ACC112 (cell line): ENCODE results near the gene DNAJC2.
"Not testable (repeated sequence)": the region's sequence is repeated elsewhere in the genome, so short reads cannot be mapped to it uniquely, and the experiment has no call there.

ENCODE experiments used
- H2AFZ ChIP-seq: fragments of 200-600 bp; sonication (generic); one replicate; pipeline ENCODE4 v1.6.0; 2017; ENCODE audit warnings: antibody characterized with exemption, low read length; ENCODE audit not compliant: unreplicated experiment
- H3K27ac ChIP-seq: fragments of 200-600 bp; sonication (generic); 2 replicates; pipeline ENCODE4 v1.5.1; 2014; ENCODE audit warnings: low read depth, mild to moderate bottlenecking, antibody characterized with exemption, low read length, moderate library complexity
- H3K27me3 ChIP-seq: fragments of 200-600 bp; sonication (generic); 2 replicates; pipeline ENCODE4 v1.6.1; 2014; ENCODE audit warnings: mild to moderate bottlenecking, antibody characterized with exemption, low read length, moderate library complexity, mixed read lengths; ENCODE audit not compliant: insufficient read depth
- H3K36me3 ChIP-seq: fragments of 200-600 bp; sonication (generic); 2 replicates; pipeline ENCODE4 v1.6.1; 2016; ENCODE audit warnings: mild to moderate bottlenecking, antibody characterized with exemption, low read length, moderate library complexity, mixed read lengths; ENCODE audit not compliant: insufficient read depth
- H3K4me1 ChIP-seq: fragments of 200-600 bp; sonication (generic); one replicate; pipeline ENCODE4 v1.6.1; 2016; ENCODE audit warnings: low read length, mixed read lengths; ENCODE audit not compliant: insufficient read depth, unreplicated experiment, control insufficient read depth
- H3K4me3 ChIP-seq: fragments of 200-600 bp; sonication (generic); 2 replicates; pipeline ENCODE4 v1.5.1; 2014; ENCODE audit warnings: mild to moderate bottlenecking, low read depth, low read length
- H3K79me2 ChIP-seq: fragments of 200-600 bp; sonication (generic); one replicate; pipeline ENCODE4 v1.6.0; 2016; ENCODE audit warnings: low read length; ENCODE audit not compliant: control insufficient read depth, unreplicated experiment, insufficient read depth

Gene DNAJC2

DNA sequence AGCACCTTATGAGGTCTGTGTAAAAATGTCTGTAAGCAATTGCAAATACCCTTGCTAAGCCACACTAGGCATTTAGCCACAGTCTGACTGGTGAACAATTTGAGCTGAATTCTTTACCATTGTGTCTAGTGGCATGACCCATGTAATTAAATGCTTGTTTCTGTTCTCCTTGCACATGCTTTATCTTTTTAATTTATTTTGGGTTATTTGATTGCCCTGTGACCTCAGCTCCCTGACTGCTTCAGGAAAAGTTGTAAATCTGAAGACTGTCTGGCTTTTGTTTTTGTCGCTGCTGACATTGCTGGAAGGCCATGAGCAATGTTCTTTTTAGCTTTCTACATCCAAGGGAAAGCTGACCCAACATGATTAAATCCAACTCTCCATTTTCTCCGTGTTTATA, 78.3 kb downstream of the DNAJC2 start:
- H3K27me3 ChIP-seq, H3K4me3 ChIP-seq, H2AFZ ChIP-seq, H3K27ac ChIP-seq, H3K4me1 ChIP-seq, H3K79me2 ChIP-seq, H3K36me3 ChIP-seq: not testable (repeated sequence)

DNA sequence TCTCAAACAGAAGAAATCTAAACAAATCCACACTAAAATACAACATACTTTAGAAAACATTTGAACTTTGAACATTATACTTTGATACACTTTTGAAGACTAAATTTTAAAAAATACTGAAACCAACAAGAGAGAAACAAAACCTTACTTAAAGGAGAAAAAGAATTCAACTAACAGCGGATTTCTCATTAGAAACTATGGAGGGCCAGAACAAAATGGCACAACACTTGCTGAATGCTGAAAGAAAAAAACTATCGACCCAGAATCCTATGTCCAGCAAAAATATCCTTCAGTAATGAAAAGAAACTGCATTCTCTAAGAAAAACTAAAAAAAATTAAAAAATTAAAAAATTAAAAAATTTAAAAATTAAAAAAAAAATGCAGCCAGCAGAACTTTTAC, 80.5 kb downstream of the DNAJC2 start:
- H3K36me3 ChIP-seq, H3K27me3 ChIP-seq, H3K27ac ChIP-seq, H3K79me2 ChIP-seq, H2AFZ ChIP-seq, H3K4me3 ChIP-seq, H3K4me1 ChIP-seq: not testable (repeated sequence)
